Activated naive CD8-positive, alpha-beta T cell treated with anti-CD3 and anti-CD28 coated beads, Interleukin-2, amount 50 U/mL, for 24 hours (primary cell): ENCODE data around the gene PLA2G4A.

ENCODE experiments used
- ATAC-seq: fragments of 150-1000 bp; cut with Tn5 transposase; one replicate; pipeline ENCODE4 v1.10.0; 2021
- DNase-seq: peaks from one replicate; pipeline ENCODE4 v3.0.0; 2021
- H3K27ac Mint-ChIP-seq: one replicate; pipeline ENCODE4 v1.8.0; 2021; ENCODE audit warnings: mild to moderate bottlenecking, mixed read lengths
- H3K27me3 Mint-ChIP-seq: one replicate; pipeline ENCODE4 v1.8.0; 2021; ENCODE audit warnings: mixed read lengths
- H3K36me3 Mint-ChIP-seq: one replicate; pipeline ENCODE4 v1.8.0; 2021; ENCODE audit warnings: low read depth, mixed read lengths
- H3K4me1 Mint-ChIP-seq: one replicate; pipeline ENCODE4 v1.8.0; 2021; ENCODE audit warnings: mixed read lengths
- H3K4me3 Mint-ChIP-seq: one replicate; pipeline ENCODE4 v1.8.0; 2021; ENCODE audit warnings: mild to moderate bottlenecking, moderate library complexity, mixed read lengths
- H3K9me3 Mint-ChIP-seq: one replicate; pipeline ENCODE4 v1.8.0; 2021; ENCODE audit warnings: mixed read lengths

Gene PLA2G4A

GRCh38 chr1:186945146-186945545 is 116.4 kb downstream of the PLA2G4A start:
- H3K27ac Mint-ChIP-seq: no peak overlapping the region
- no peaks in the 10 kb centered on the region for H3K9me3 Mint-ChIP-seq
- H3K4me3 Mint-ChIP-seq: no peak overlapping the region
- ATAC-seq (no peak), DNase-seq (no peak)
- no peaks in the 10 kb centered on the region for H3K4me1 Mint-ChIP-seq
- no peaks in the 10 kb centered on the region for H3K27me3 Mint-ChIP-seq
- no peaks in the 10 kb centered on the region for H3K36me3 Mint-ChIP-seq

DNA sequence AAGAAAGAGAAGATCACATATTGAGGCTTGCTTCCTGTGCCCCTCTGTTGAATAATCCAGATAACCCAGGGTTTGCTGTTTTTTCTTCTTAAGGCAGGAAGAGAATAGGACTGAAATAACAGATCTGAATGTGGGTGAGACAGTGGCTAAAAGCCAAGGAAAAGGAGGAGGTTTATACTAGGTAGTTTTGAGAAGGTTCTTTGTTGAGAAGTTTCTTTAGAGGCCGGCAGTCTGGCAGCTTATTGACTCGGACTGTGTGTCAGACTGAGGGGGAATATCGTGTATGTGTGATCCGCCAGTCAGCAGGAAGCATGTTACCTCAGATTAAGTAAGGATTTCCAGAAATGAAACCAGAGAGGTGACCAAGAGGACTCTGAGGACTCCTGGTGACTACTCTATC is 119.8 kb downstream of the PLA2G4A start:
- no peaks in the 10 kb centered on the region for H3K9me3 Mint-ChIP-seq
- H3K27me3 Mint-ChIP-seq: no peaks in the 10 kb centered on the region
- no peak for ATAC-seq
- H3K4me3 Mint-ChIP-seq: no peak overlapping the region
- no peaks in the 10 kb centered on the region for H3K4me1 Mint-ChIP-seq
- H3K27ac Mint-ChIP-seq: no peak overlapping the region
- no peaks in the 10 kb centered on the region for H3K36me3 Mint-ChIP-seq
- no peak for DNase-seq

- DNase-seq: no peak
- no peak for ATAC-seq
- Mint-ChIP-seq H3K9me3 (no peaks in the 10 kb centered on the region), H3K36me3 (no peaks in the 10 kb centered on the region), H3K4me1 (no peaks in the 10 kb centered on the region), H3K27me3 (no peaks in the 10 kb centered on the region), H3K27ac (no peak overlapping the region), H3K4me3 (no peak overlapping the region)
Measured at GRCh38 chr1:186949173-186949572, 120.4 kb downstream of the PLA2G4A start.

- Mint-ChIP-seq H3K27me3 (no peaks in the 10 kb centered on the region), H3K27ac (no peak overlapping the region), H3K9me3 (no peaks in the 10 kb centered on the region), H3K4me3 (no peak overlapping the region), H3K36me3 (no peaks in the 10 kb centered on the region), H3K4me1 (no peaks in the 10 kb centered on the region)
- no peak for DNase-seq
- ATAC-seq: no peak
Measured at GRCh38 chr1:186950547-186950946, 121.8 kb downstream of the PLA2G4A start.

- no peaks in the 10 kb centered on the region for H3K27me3 Mint-ChIP-seq
- no peak overlapping the region for H3K4me3 Mint-ChIP-seq
- ATAC-seq: no peak
- H3K27ac Mint-ChIP-seq: no peak overlapping the region
- no peaks in the 10 kb centered on the region for H3K9me3 Mint-ChIP-seq
- DNase-seq: no peak
- H3K36me3 Mint-ChIP-seq: no peaks in the 10 kb centered on the region
- no peaks in the 10 kb centered on the region for H3K4me1 Mint-ChIP-seq
Measured at GRCh38 chr1:186953876-186954275, 125.1 kb downstream of the PLA2G4A start.

- ATAC-seq: no peak
- no peak overlapping the region for H3K4me3 Mint-ChIP-seq
- H3K27me3 Mint-ChIP-seq: no peaks in the 10 kb centered on the region
- no peak overlapping the region for H3K27ac Mint-ChIP-seq
- DNase-seq: no peak
- no peaks in the 10 kb centered on the region for H3K9me3 Mint-ChIP-seq
- H3K36me3 Mint-ChIP-seq: no peaks in the 10 kb centered on the region
- no peaks in the 10 kb centered on the region for H3K4me1 Mint-ChIP-seq
Measured at GRCh38 chr1:186957314-186957713, 128.6 kb downstream of the PLA2G4A start.

DNA sequence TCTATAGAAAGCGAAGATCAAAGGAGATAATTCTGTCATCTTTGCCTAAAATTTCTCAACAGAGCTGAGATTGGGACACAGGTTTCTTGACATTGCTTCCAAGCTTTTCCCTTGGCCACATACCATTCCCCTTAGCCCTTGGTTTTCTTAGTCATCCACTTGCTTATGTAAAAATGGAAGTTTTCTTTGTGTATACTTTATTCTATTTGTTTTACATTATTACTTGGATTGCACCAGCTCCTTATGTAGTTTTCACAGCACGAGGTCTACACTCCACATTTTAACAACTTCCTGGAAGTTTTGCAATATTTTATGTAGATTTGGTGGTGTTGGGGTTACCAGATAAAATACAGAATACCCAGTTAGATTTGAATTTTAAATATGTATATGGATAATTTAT is 129.8 kb downstream of the PLA2G4A start:
- ATAC-seq (no peak), DNase-seq (no peak)
- Mint-ChIP-seq H3K4me1 (no peaks in the 10 kb centered on the region), H3K4me3 (no peak overlapping the region), H3K27ac (no peak overlapping the region), H3K9me3 (no peaks in the 10 kb centered on the region), H3K36me3 (no peaks in the 10 kb centered on the region), H3K27me3 (no peaks in the 10 kb centered on the region)

DNA sequence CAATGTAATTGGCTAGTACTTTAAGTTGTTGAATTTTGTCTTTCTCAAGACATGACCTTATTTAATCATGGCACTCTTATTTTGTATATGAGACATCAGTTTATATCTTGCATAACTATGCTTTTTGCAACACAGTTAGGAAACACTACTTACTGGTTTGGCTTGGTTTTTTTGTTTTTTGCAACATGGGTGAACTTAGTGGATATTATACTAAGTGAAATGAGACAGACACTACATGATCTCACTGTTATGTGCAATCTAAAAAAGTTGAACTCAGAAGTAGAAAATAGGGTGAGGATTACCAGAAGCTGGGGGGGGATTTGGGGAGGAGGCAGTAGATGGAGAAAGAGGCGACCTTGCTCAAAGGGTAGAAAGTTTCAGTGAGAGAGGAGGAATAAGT is 132.1 kb downstream of the PLA2G4A start:
- no peaks in the 10 kb centered on the region for H3K9me3 Mint-ChIP-seq
- no peak overlapping the region for H3K27ac Mint-ChIP-seq

GRCh38 chr1:186965847-186966246 is 137.1 kb downstream of the PLA2G4A start:
- Mint-ChIP-seq H3K4me3 (no peak overlapping the region), H3K36me3 (no peaks in the 10 kb centered on the region), H3K9me3 (no peaks in the 10 kb centered on the region)

More for the DNA sequence above, 132.1 kb downstream of the PLA2G4A start:
- ATAC-seq (no peak), DNase-seq (no peak)
- Mint-ChIP-seq H3K4me1 (no peaks in the 10 kb centered on the region), H3K27me3 (no peaks in the 10 kb centered on the region), H3K4me3 (no peak overlapping the region), H3K36me3 (no peaks in the 10 kb centered on the region)

DNA sequence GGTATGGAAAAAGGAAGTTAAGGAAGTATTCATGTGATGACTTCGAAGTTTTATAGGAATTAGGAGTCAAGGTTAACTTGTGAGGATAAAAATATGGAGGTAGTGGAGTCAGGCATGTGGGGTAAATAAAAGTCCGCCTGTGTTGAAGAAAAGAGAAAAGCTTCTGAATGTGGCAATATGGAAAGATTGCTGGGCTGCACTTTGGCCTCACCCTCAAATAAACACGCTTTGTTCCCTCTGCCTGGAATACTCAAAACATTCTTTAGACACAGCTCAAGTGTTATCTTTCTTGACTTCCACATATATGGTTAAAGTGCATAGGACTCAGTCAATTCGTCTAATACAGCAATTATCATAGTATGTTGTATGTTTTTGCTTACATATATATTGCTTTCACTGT is 137.7 kb downstream of the PLA2G4A start:
- no peaks in the 10 kb centered on the region for H3K4me1 Mint-ChIP-seq
- no peaks in the 10 kb centered on the region for H3K36me3 Mint-ChIP-seq
- no peak overlapping the region for H3K27ac Mint-ChIP-seq
- DNase-seq: no peak
- no peaks in the 10 kb centered on the region for H3K27me3 Mint-ChIP-seq
- H3K4me3 Mint-ChIP-seq: no peak overlapping the region
- no peaks in the 10 kb centered on the region for H3K9me3 Mint-ChIP-seq
- no peak for ATAC-seq

More at GRCh38 chr1:186965847-186966246, 137.1 kb downstream of the PLA2G4A start:
- H3K27me3 Mint-ChIP-seq: no peaks in the 10 kb centered on the region
- no peaks in the 10 kb centered on the region for H3K4me1 Mint-ChIP-seq
- DNase-seq (no peak), ATAC-seq (no peak)
- H3K27ac Mint-ChIP-seq: no peak overlapping the region

DNA sequence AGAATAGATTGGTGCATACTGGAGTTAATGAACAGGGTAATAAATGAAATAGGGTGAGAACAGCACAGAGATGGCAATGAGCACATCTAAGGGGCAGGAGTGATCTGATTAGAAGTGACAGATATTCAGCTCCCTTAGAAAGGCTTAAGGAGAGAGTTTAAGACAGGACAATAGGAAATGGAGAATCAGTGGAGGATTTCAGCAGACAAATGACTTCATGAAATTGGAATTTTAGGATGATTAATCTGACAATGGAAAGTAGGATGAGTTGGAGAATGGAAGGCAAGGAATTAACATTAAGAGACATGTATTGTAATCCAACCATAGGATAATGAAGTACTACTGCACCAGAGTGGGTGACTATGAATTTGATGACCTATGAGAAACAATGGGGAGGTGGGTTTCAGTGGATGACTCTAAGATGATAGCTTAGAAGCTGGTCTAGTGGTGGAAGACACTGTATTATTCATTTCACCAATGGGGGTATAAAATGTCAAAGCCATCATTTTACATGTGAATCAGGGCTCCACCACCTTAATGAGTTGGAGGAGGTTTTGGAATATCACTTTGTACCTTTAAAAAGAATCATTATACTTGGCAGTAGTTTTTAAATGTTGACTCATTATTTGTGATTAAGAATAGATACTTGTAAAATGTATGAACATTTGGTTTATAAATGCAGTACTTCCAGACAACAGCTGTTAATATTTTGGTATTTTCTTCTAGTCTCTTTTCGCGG is 139.1 kb downstream of the PLA2G4A start:
- H3K4me3 Mint-ChIP-seq: no peak overlapping the region
- DNase-seq (no peak), ATAC-seq (no peak)
- H3K36me3 Mint-ChIP-seq: no peaks in the 10 kb centered on the region
- H3K9me3 Mint-ChIP-seq: no peaks in the 10 kb centered on the region
- no peaks in the 10 kb centered on the region for H3K27me3 Mint-ChIP-seq
- no peak overlapping the region for H3K27ac Mint-ChIP-seq
- H3K4me1 Mint-ChIP-seq: no peaks in the 10 kb centered on the region

- no peak for DNase-seq
- Mint-ChIP-seq H3K9me3 (no peaks in the 10 kb centered on the region), H3K4me1 (no peaks in the 10 kb centered on the region), H3K27ac (no peak overlapping the region), H3K4me3 (no peak overlapping the region), H3K27me3 (peaks cover 2% of the 10 kb centered on the region), H3K36me3 (no peaks in the 10 kb centered on the region)
- no peak for ATAC-seq
Measured at GRCh38 chr1:186974774-186975181, 146.0 kb downstream of the PLA2G4A start.

- H3K9me3 Mint-ChIP-seq: no peaks in the 10 kb centered on the region
- H3K36me3 Mint-ChIP-seq: no peaks in the 10 kb centered on the region
- ATAC-seq (no peak), DNase-seq (no peak)
- no peak overlapping the region for H3K27ac Mint-ChIP-seq
- H3K4me1 Mint-ChIP-seq: no peaks in the 10 kb centered on the region
- H3K27me3 Mint-ChIP-seq: peaks cover 2% of the 10 kb centered on the region
- H3K4me3 Mint-ChIP-seq: no peak overlapping the region
Measured at GRCh38 chr1:186975220-186975619, 146.5 kb downstream of the PLA2G4A start.

DNA sequence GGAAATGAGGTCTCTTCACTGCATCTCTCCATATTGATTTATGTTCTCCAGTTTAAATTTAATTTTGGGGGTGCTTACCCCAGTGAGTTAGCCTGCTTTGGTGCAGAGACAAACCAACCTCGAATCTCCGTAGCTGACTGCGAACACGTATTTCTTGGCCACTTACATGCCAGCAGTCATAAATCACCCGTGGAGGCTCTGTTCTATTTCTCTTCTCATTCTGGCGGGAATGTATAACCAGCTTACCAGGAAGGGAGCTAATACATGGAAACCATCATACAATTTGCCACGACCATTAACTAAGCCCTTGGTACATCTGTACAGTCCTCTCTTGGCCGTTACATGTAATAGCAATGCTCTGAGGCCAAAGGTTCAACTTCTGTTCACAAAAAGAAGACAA is 148.0 kb downstream of the PLA2G4A start:
- DNase-seq (no peak), ATAC-seq (no peak)
- Mint-ChIP-seq H3K4me1 (no peaks in the 10 kb centered on the region), H3K27ac (no peak overlapping the region), H3K9me3 (no peaks in the 10 kb centered on the region), H3K27me3 (peaks cover 2% of the 10 kb centered on the region), H3K4me3 (no peak overlapping the region), H3K36me3 (no peaks in the 10 kb centered on the region)

DNA sequence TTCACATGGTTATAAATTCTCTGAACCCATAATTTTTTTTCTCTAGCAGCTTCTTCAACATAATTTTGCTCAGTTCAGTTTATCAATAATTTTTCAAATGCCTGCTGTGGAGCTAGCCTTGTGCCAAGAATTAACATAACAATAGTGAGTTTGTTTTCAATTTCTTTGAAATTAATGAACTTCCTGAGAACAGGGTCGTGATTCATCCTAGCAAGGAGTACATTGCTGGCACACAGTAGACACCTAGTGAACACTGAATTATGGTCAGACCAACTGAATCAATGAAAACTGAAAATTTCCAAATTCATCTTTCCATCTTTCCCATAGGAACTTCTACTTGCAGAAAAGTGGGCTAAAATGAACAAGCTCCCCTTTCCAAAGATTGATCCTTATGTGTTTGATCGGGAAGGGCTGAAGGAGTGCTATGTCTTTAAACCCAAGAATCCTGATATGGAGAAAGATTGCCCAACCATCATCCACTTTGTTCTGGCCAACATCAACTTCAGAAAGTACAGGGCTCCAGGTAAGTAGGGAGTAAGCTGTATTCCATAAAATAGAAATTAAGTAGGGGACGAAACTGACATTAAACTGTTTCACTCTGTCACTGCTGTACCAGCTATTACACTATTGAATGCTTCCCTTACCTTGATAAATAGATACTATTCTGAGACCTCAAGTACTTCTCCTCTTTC is 148.7 kb downstream of the PLA2G4A start:
- ATAC-seq (no peak), DNase-seq (no peak)
- Mint-ChIP-seq H3K27ac (no peak overlapping the region), H3K36me3 (no peaks in the 10 kb centered on the region), H3K4me3 (no peak overlapping the region), H3K4me1 (no peaks in the 10 kb centered on the region), H3K27me3 (peaks cover 2% of the 10 kb centered on the region), H3K9me3 (no peaks in the 10 kb centered on the region)
